Osteoblast (primary cell): ENCODE data around the gene AANAT. TPM values are rescaled to one million over a fixed set of nuclear protein-coding genes. Genes with fewer than 3 reads are reported as not detected.
A peak's percentile ranks its signal among the peaks of the same experiment; 100 is the strongest.

Experiments
- DNase-seq: peaks from one replicate; pipeline ENCODE4 v3.0.0; 2011; ENCODE audit warnings: low spot score, mixed read lengths; ENCODE audit not compliant: insufficient read length; ENCODE audit errors: missing footprints
- H2AFZ ChIP-seq: 2 replicates; pipeline ENCODE4 v1.6.0; 2011; ENCODE audit warnings: mild to moderate bottlenecking, low read length
- H3K27ac ChIP-seq: 2 replicates; pipeline ENCODE4 v1.5.1; 2011; ENCODE audit warnings: mild to moderate bottlenecking, low read depth, low read length, moderate library complexity
- H3K27me3 ChIP-seq: 2 replicates; pipeline ENCODE4 v1.6.0; 2012; ENCODE audit warnings: mild to moderate bottlenecking, control low read depth, inconsistent platforms, low read length, moderate library complexity; ENCODE audit not compliant: insufficient read depth
- H3K36me3 ChIP-seq: 2 replicates; pipeline ENCODE4 v1.5.1; 2011; ENCODE audit warnings: mild to moderate bottlenecking, low read length, control low read depth, moderate library complexity; ENCODE audit not compliant: insufficient read depth
- H3K4me1 ChIP-seq: 2 replicates; pipeline ENCODE4 v1.5.1; 2011; ENCODE audit warnings: mild to moderate bottlenecking, low read length, control low read depth, moderate library complexity; ENCODE audit not compliant: insufficient read depth
- H3K4me2 ChIP-seq: 2 replicates; pipeline ENCODE4 v1.6.0; 2011; ENCODE audit warnings: mild to moderate bottlenecking, low read length; ENCODE audit not compliant: insufficient read depth
- H3K4me3 ChIP-seq: fragments of 200-600 bp; sonication (generic); 3 replicates; pipeline ENCODE4 v1.5.1; 2012; ENCODE audit warnings: mild to moderate bottlenecking, low read length, inconsistent platforms; ENCODE audit not compliant: insufficient read depth
- H3K79me2 ChIP-seq: 2 replicates; pipeline ENCODE4 v1.6.0; 2012; ENCODE audit warnings: mild to moderate bottlenecking, low read length, control low read depth, inconsistent platforms; ENCODE audit not compliant: insufficient read depth
- H3K9me3 ChIP-seq: 2 replicates; pipeline ENCODE4 v1.5.1; 2011; ENCODE audit warnings: low read depth, low read length, control low read depth
- H4K20me1 ChIP-seq: 2 replicates; pipeline ENCODE4 v1.6.0; 2012; ENCODE audit warnings: mild to moderate bottlenecking, low read length, control low read depth; ENCODE audit not compliant: insufficient read depth
- CTCF ChIP-seq: IDR thresholded peaks from 2 replicates; pipeline ENCODE4 v1.5.1; 2011; ENCODE audit warnings: mild to moderate bottlenecking, low read depth, low read length, moderate library complexity; ENCODE audit errors: extremely low read depth
- total RNA-seq: library from RNA; depleted of rRNA; stranded (reverse); fragments of >200 nt; gene quantifications from 2 replicates; pipeline ENCODE4 v1.2.3, GENCODE V29; 2012

The AANAT gene
- total RNA-seq, 1 donor, result not detected

GRCh38 chr17:76422406-76422805 lies 45.0 kb upstream of the AANAT start:
- H3K4me2 ChIP-seq, result no peak overlapping the region
- H3K36me3 ChIP-seq, result no peaks in the 10 kb centered on the region
- no peaks in the 10 kb centered on the region for H3K27me3 ChIP-seq
- DNase-seq, result no peak
- no peaks in the 10 kb centered on the region for H3K9me3 ChIP-seq
- H3K27ac ChIP-seq, result no peak overlapping the region
- TF ChIP-seq CTCF, result no peak
- no peak overlapping the region for H3K4me3 ChIP-seq
- peaks cover 39% of the 10 kb centered on the region for H4K20me1 ChIP-seq
- no peak overlapping the region for H2AFZ ChIP-seq
- peaks cover 62% of the 10 kb centered on the region for H3K79me2 ChIP-seq
- peaks cover 7% of the 10 kb centered on the region for H3K4me1 ChIP-seq

GRCh38 chr17:76422860-76423259 lies 44.5 kb upstream of the AANAT start:
- no peak for TF ChIP-seq CTCF
- DNase-seq, result no peak
- Histone ChIP-seq H3K4me1 (peaks cover 12% of the 10 kb centered on the region), H3K9me3 (no peaks in the 10 kb centered on the region), H4K20me1 (peaks cover 40% of the 10 kb centered on the region), H3K27me3 (no peaks in the 10 kb centered on the region), H3K27ac (no peak overlapping the region), H3K4me3 (no peak overlapping the region), H3K36me3 (no peaks in the 10 kb centered on the region), H3K4me2 (no peak overlapping the region), H2AFZ (no peak overlapping the region), H3K79me2 (peaks cover 59% of the 10 kb centered on the region)

- H3K36me3 ChIP-seq, result no peaks in the 10 kb centered on the region
- TF ChIP-seq CTCF, result no peak
- peaks cover 10% of the 10 kb centered on the region for H3K4me1 ChIP-seq
- no peaks in the 10 kb centered on the region for H3K9me3 ChIP-seq
- H2AFZ ChIP-seq, result no peak overlapping the region
- H3K27me3 ChIP-seq, result no peaks in the 10 kb centered on the region
- DNase-seq, result no peak
- H3K79me2 ChIP-seq, result peaks cover 54% of the 10 kb centered on the region
- H3K4me2 ChIP-seq, result no peak overlapping the region
- peaks cover 39% of the 10 kb centered on the region for H4K20me1 ChIP-seq
- no peak overlapping the region for H3K4me3 ChIP-seq
- no peak overlapping the region for H3K27ac ChIP-seq
These were observed 40.5 kb upstream of the AANAT start for GRCh38 chr17:76426853-76427252.

GRCh38 chr17:76427501-76428231 lies 39.7 kb upstream of the AANAT start:
- no peak overlapping the region for H2AFZ ChIP-seq
- peak overlapping the region; percentile 8 for H3K4me2 ChIP-seq
- no peak overlapping the region for H3K4me3 ChIP-seq
- H3K36me3 ChIP-seq, result no peaks in the 10 kb centered on the region
- H3K27me3 ChIP-seq, result no peaks in the 10 kb centered on the region
- H4K20me1 ChIP-seq, result peaks cover 39% of the 10 kb centered on the region
- no peaks in the 10 kb centered on the region for H3K9me3 ChIP-seq
- no peak for DNase-seq
- H3K4me1 ChIP-seq, result peaks cover 10% of the 10 kb centered on the region
- TF ChIP-seq CTCF, result no peak
- H3K27ac ChIP-seq, result no peak overlapping the region
- peaks cover 54% of the 10 kb centered on the region for H3K79me2 ChIP-seq
